Measurements from ENCODE around the gene BAX. TPM values are rescaled to one million over a fixed set of nuclear protein-coding genes. Genes with fewer than 3 reads are reported as not detected.

Gene BAX
- total and polyA plus RNA-seq, 2 of the 4 experiments (the other 2 are of a cell fraction): 23.3 to 169 TPM

DNA sequence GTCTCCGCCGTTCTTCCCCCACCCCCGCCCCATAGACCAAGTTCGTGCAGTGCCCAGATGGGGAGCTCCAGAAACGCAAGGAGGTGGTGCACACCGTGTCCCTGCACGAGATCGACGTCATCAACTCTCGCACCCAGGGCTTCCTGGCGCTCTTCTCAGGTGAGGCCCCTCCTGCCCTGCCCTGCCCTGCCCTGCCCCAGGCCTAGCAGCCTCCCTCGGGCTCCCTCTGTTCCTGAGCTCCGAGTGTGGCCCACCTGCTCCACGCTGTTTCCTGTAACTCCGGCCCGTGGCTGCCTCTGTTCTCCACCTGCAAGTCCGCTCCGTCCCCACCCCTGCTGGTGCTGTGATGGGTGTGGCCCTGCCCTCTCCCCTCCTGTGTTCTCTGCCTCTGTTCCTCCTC lies 55.8 kb downstream of the BAX start:
- no peak overlapping the region for H2BK15ac ChIP-seq (ENCODE audit: low read depth, low read length)
- H3K23ac ChIP-seq (ENCODE audit: low read depth, low read length): no peak overlapping the region
- DNase-seq (no peak), ATAC-seq (ENCODE audit: low read depth) (no peak)
- no peak overlapping the region for H3K27ac ChIP-seq (ENCODE audit: insufficient read depth, low read length)
- in situ Hi-C loops (cut with MboI; ENCODE audit: low sequenced_read_pairs) (no loop called here), dilution Hi-C loops (cut with HindIII; ENCODE audit: low sequenced_read_pairs, unreplicated experiment) (no loop called here), intact Hi-C loops (cut with micrococcal nuclease) (no loop called here)
- H2BK5ac ChIP-seq (ENCODE audit: low read depth, low read length, poor library complexity, severe bottlenecking): no peak overlapping the region
- no peak overlapping the region for H3K4ac ChIP-seq (ENCODE audit: low read depth, low read length)
- no peaks in the 10 kb centered on the region for H3K9me3 ChIP-seq (ENCODE audit: control insufficient read depth, insufficient read depth, low read length)
- H3K18ac ChIP-seq (ENCODE audit: low read depth, low read length): no peak overlapping the region
- 92% methylated on average over 8 of the region's 18 CpGs; no CpG with 5 or more reads in 1 of the 2 experiments for WGBS, 2 experiments (ENCODE audit: extremely low coverage in 2 of 2, insufficient read length in 1 of 2)
- no peaks in the 10 kb centered on the region; the same call in 1 of the 2 replicates for H4K20me1 ChIP-seq (ENCODE audit: insufficient read depth, low read length)
- H3K14ac ChIP-seq (replicated peaks; ENCODE audit: low read depth, low read length): no peak overlapping the region
- H3K4me3 ChIP-seq (ENCODE audit: insufficient read depth, low read depth, low read length): no peak overlapping the region
- no peak overlapping the region for H4K91ac ChIP-seq (ENCODE audit: insufficient read depth, low read depth, low read length)
- peak overlapping the region; percentile 55 for H2AK9ac ChIP-seq (replicated peaks; ENCODE audit: low read depth, low read length, poor library complexity)
- H3K4me2 ChIP-seq (ENCODE audit: low read depth, low read length): no peak overlapping the region
- no peak overlapping the region for H2BK20ac ChIP-seq (ENCODE audit: low read depth, low read length)
- H3K79me1 ChIP-seq (ENCODE audit: low read depth in 1 of 2, low read length in 2 of 2): peaks cover 0 to 3% of the 10 kb centered on the region in 2 experiments; a peak in 1 of 4 replicates
- TF ChIP-seq CEBPB (IDR thresholded peaks at IDR 0.05; ENCODE audit: low read depth, low read length) (no peak), SMC3 (IDR thresholded peaks at IDR 0.05; ENCODE audit: low read depth, low read length) (no peak), MAFK (IDR thresholded peaks at IDR 0.05; ENCODE audit: low read depth, low read length) (no peak), POLR2A (IDR thresholded peaks at IDR 0.05; ENCODE audit: low read depth, low read length) (no peak), RFX5 (IDR thresholded peaks at IDR 0.05; ENCODE audit: low read depth, low read length) (no peak), NFE2L2 (IDR thresholded peaks at IDR 0.05; ENCODE audit: low read depth, low read length) (no peak)
- TF ChIP-seq, protein P1, sequence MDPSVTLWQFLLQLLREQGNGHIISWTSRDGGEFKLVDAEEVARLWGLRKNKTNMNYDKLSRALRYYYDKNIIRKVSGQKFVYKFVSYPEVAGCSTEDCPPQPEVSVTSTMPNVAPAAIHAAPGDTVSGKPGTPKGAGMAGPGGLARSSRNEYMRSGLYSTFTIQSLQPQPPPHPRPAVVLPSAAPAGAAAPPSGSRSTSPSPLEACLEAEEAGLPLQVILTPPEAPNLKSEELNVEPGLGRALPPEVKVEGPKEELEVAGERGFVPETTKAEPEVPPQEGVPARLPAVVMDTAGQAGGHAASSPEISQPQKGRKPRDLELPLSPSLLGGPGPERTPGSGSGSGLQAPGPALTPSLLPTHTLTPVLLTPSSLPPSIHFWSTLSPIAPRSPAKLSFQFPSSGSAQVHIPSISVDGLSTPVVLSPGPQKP (IDR thresholded peaks at IDR 0.05; ENCODE audit: borderline replicate concordance, low read depth, low read length): no peak
- TF ChIP-seq, protein P2, sequence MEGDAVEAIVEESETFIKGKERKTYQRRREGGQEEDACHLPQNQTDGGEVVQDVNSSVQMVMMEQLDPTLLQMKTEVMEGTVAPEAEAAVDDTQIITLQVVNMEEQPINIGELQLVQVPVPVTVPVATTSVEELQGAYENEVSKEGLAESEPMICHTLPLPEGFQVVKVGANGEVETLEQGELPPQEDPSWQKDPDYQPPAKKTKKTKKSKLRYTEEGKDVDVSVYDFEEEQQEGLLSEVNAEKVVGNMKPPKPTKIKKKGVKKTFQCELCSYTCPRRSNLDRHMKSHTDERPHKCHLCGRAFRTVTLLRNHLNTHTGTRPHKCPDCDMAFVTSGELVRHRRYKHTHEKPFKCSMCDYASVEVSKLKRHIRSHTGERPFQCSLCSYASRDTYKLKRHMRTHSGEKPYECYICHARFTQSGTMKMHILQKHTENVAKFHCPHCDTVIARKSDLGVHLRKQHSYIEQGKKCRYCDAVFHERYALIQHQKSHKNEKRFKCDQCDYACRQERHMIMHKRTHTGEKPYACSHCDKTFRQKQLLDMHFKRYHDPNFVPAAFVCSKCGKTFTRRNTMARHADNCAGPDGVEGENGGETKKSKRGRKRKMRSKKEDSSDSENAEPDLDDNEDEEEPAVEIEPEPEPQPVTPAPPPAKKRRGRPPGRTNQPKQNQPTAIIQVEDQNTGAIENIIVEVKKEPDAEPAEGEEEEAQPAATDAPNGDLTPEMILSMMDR (conservative IDR thresholded peaks at IDR 0.05; ENCODE audit: low read depth, low read length): no peak
- H4K8ac ChIP-seq (ENCODE audit: low read depth in 2 of 2, low read length in 2 of 2): no peak overlapping the region
- no peak overlapping the region for H2BK120ac ChIP-seq (ENCODE audit: low read depth, low read length)
- BruUV-seq (replicated peaks): no TSS peak
- H3K9me1 ChIP-seq (ENCODE audit: insufficient read depth, low read length): peaks cover 2% of the 10 kb centered on the region; the same call in 1 of the 2 replicates
- H4K5ac ChIP-seq (ENCODE audit: low read depth, low read length): no peak overlapping the region
- peaks cover 66% of the 10 kb centered on the region for H3K36me3 ChIP-seq (ENCODE audit: control insufficient read depth, insufficient read depth, low read length)
- H3K56ac ChIP-seq (ENCODE audit: extremely low read depth, insufficient read depth, low read length): no peak overlapping the region
- no peak overlapping the region for H2AK5ac ChIP-seq (ENCODE audit: low read depth, low read length)
- no peak overlapping the region for H2AFZ ChIP-seq (replicated peaks; ENCODE audit: low read length, poor library complexity)
- H3K9ac ChIP-seq (ENCODE audit: low read depth, low read length): no peak overlapping the region
- H3K27me3 ChIP-seq (ENCODE audit: control insufficient read depth, insufficient read depth, low read length): no peaks in the 10 kb centered on the region
- H3K4me1 ChIP-seq (ENCODE audit: control insufficient read depth, insufficient read depth, low read length): no peaks in the 10 kb centered on the region
- POLR2A ChIA-PET (ENCODE audit: unreplicated experiment): no interaction called here
- CTCF ChIA-PET: no interaction called here

All from IMR-90 (cell line).